ENCODE results near the gene TMEM108.
A peak's percentile ranks its signal among the peaks of the same experiment; 100 is the strongest.

TMEM108 gene

GRCh38 chr3:133377396-133377795 lies 339.2 kb downstream of the TMEM108 start:
- no peak for DNase-seq (ENCODE audit: low read depth in 4 of 4, low spot score in 1 of 4)

- no peak for DNase-seq (ENCODE audit: low read depth in 4 of 4, low spot score in 1 of 4)
Measured at GRCh38 chr3:133379926-133380325, 341.7 kb downstream of the TMEM108 start.

- no peak for DNase-seq (ENCODE audit: low read depth in 4 of 4, low spot score in 1 of 4)
Measured at GRCh38 chr3:133380481-133381225, 342.5 kb downstream of the TMEM108 start.

GRCh38 chr3:133381346-133382109 lies 343.3 kb downstream of the TMEM108 start:
- no peak for DNase-seq (ENCODE audit: low read depth in 4 of 4, low spot score in 1 of 4)

GRCh38 chr3:133383175-133383574 lies 345.0 kb downstream of the TMEM108 start:
- no peak for DNase-seq (ENCODE audit: low read depth in 4 of 4, low spot score in 1 of 4)

- no peak for DNase-seq (ENCODE audit: low read depth in 4 of 4, low spot score in 1 of 4)
Measured at GRCh38 chr3:133383741-133384140, 345.6 kb downstream of the TMEM108 start.

- DNase-seq (ENCODE audit: low read depth in 4 of 4, low spot score in 1 of 4): peak in 2 of 4 experiments; percentile 4 to 22
Measured at GRCh38 chr3:133384331-133385027, 346.3 kb downstream of the TMEM108 start.

- DNase-seq (ENCODE audit: low read depth in 4 of 4, low spot score in 1 of 4): no peak
Measured at GRCh38 chr3:133386876-133387275, 348.7 kb downstream of the TMEM108 start.

GRCh38 chr3:133387341-133387740 lies 349.1 kb downstream of the TMEM108 start:
- no peak for DNase-seq (ENCODE audit: low read depth in 4 of 4, low spot score in 1 of 4)

GRCh38 chr3:133388696-133389395 lies 350.7 kb downstream of the TMEM108 start:
- no peak for DNase-seq (ENCODE audit: low read depth in 4 of 4, low spot score in 1 of 4)

- no peak for DNase-seq (ENCODE audit: low read depth in 4 of 4, low spot score in 1 of 4)
Measured at GRCh38 chr3:133390715-133391114, 352.5 kb downstream of the TMEM108 start.

GRCh38 chr3:133393204-133393603 lies 355.0 kb downstream of the TMEM108 start:
- no peak for DNase-seq (ENCODE audit: low read depth in 4 of 4, low spot score in 1 of 4)

- no peak for DNase-seq (ENCODE audit: low read depth in 4 of 4, low spot score in 1 of 4)
Measured at GRCh38 chr3:133393691-133394474, 355.7 kb downstream of the TMEM108 start.

GRCh38 chr3:133394561-133395311 lies 356.5 kb downstream of the TMEM108 start:
- no peak for DNase-seq (ENCODE audit: low read depth in 4 of 4, low spot score in 1 of 4)

- DNase-seq (ENCODE audit: low read depth in 4 of 4, low spot score in 1 of 4): no peak
Measured at GRCh38 chr3:133396906-133397305, 358.7 kb downstream of the TMEM108 start.

- DNase-seq (ENCODE audit: low read depth in 4 of 4, low spot score in 1 of 4): no peak
Measured at GRCh38 chr3:133400006-133400515, 361.9 kb downstream of the TMEM108 start, which contains the start of gene BFSP2. Gene BFSP2 (plus strand): TSS chr3:133400056. CDS start chr3:133400084, 28 bp downstream.

GRCh38 chr3:133401374-133402135 lies 363.4 kb downstream of the TMEM108 start:
- no peak for DNase-seq (ENCODE audit: low read depth in 4 of 4, low spot score in 1 of 4)

- no peak for DNase-seq (ENCODE audit: low read depth in 4 of 4, low spot score in 1 of 4)
Measured at GRCh38 chr3:133404920-133405319, 366.7 kb downstream of the TMEM108 start.

GRCh38 chr3:133408366-133408765 lies 370.2 kb downstream of the TMEM108 start:
- DNase-seq (ENCODE audit: low read depth in 4 of 4, low spot score in 1 of 4): no peak

All from stimulated activated CD4-positive, alpha-beta T cell treated with anti-CD3 and anti-CD28 coated beads, Interleukin-1b, Interleukin-23, amount 100 ng/mL, for 24 hours (primary cell).